SK-N-SH (cell line): Measurements from ENCODE around the gene FARSA. TPM values are rescaled to one million over a fixed set of nuclear protein-coding genes. Genes with fewer than 3 reads are reported as not detected.
A peak's percentile ranks its signal among the peaks of the same experiment; 100 is the strongest.

Experiments used
- CTCF ChIA-PET: fragments of 300-600, 350-600 bp; formaldehyde crosslinking; extraction: SDS; loops from one replicate; lab custom pipeline; 2021; lab: Yijun Ruan, JAX
- POLR2A ChIA-PET: fragments of 350-600 bp; sonication (Branson Sonifier 250); formaldehyde crosslinking; extraction: SDS; loops from one replicate; lab custom pipeline; 2020; ENCODE audit warnings: antibody characterized with exemption, inconsistent platforms; lab: Yijun Ruan, JAX
- DNase-seq: peaks from one replicate; pipeline ENCODE4 v3.0.0; 2012
- H2AFZ ChIP-seq: fragments of 200-600 bp; sonication (generic); 2 replicates; pipeline ENCODE4 v1.8.1; 2016; ENCODE audit warnings: antibody characterized with exemption, mild to moderate bottlenecking, low read depth
- H3F3A ChIP-seq: fragments of 200-600 bp; sonication (generic); replicated peaks from 2 replicates; pipeline ENCODE3; 2016; ENCODE audit warnings: antibody characterized with exemption, mild to moderate bottlenecking; ENCODE audit not compliant: insufficient read depth
- H3K27ac ChIP-seq, 2 experiments: fragments of 200-500 bp in 1 of 2; fragments of 200-600 bp in 1 of 2; sonication (Bioruptor generic) in 1 of 2; sonication (generic), shearing (Covaris generic) in 1 of 2; 2 replicates each; pipeline versions ENCODE4 v1.5.1 to v1.6.1; 2014 to 2016; ENCODE audit warnings: low read depth in 2 of 2, inconsistent platforms in 1 of 2, low read length in 1 of 2, mild to moderate bottlenecking in 1 of 2, mixed read lengths in 1 of 2
- H3K27me3 ChIP-seq: fragments of 200-600 bp; sonication (generic), shearing (Covaris generic); 2 replicates; pipeline ENCODE4 v1.6.1; 2016; ENCODE audit warnings: mixed run types; ENCODE audit not compliant: insufficient read depth
- H3K36me3 ChIP-seq, 2 experiments: fragments of 200-500 bp in 1 of 2; fragments of 200-600 bp in 1 of 2; sonication (Bioruptor generic) in 1 of 2; sonication (generic) in 1 of 2; replicated peaks in 1 of 2; 2 replicates each; pipeline versions ENCODE3 to v1.5.1; 2014 to 2016; ENCODE audit warnings: low read length in 1 of 2, mild to moderate bottlenecking in 1 of 2; ENCODE audit not compliant: insufficient read depth in 2 of 2, control insufficient read depth in 1 of 2
- H3K4me1 ChIP-seq, 2 experiments: fragments of 200-500 bp in 1 of 2; fragments of 200-600 bp in 1 of 2; sonication (Bioruptor generic) in 1 of 2; sonication (generic), shearing (Covaris generic) in 1 of 2; 2 replicates each; pipeline versions ENCODE4 v1.5.1 to v1.6.1; 2014 to 2016; ENCODE audit warnings: low read depth in 1 of 2, low read length in 1 of 2, mixed run types in 1 of 2; ENCODE audit not compliant: insufficient read depth in 2 of 2, control insufficient read depth in 1 of 2
- H3K4me2 ChIP-seq: fragments of 200-600 bp; sonication (generic), shearing (Covaris generic); 2 replicates; pipeline ENCODE4 v1.6.1; 2017; ENCODE audit warnings: mixed run types
- H3K4me3 ChIP-seq, 2 experiments: fragments of 200-500 bp in 1 of 2; fragments of 200-600 bp in 1 of 2; sonication (Bioruptor generic) in 1 of 2; sonication (generic), shearing (Covaris generic) in 1 of 2; 2 replicates each; pipeline versions ENCODE4 v1.5.1 to v1.8.1; 2014 to 2016; ENCODE audit warnings: low read depth in 2 of 2, inconsistent platforms in 1 of 2, low read length in 1 of 2, mild to moderate bottlenecking in 1 of 2, mixed read lengths in 1 of 2, moderate library complexity in 1 of 2
- H3K79me2 ChIP-seq: fragments of 200-600 bp; sonication (generic); 2 replicates; pipeline ENCODE4 v1.8.1; 2017; ENCODE audit warnings: mild to moderate bottlenecking; ENCODE audit not compliant: insufficient read depth
- H3K9ac ChIP-seq: fragments of 200-600 bp; sonication (generic); 2 replicates; pipeline ENCODE4 v1.6.1; 2017; ENCODE audit warnings: mixed run types
- H3K9me2 ChIP-seq: fragments of 200-600 bp; sonication (generic); 2 replicates; pipeline ENCODE4 v1.6.1; 2017; ENCODE audit warnings: mixed run types
- H3K9me3 ChIP-seq: fragments of 200-600 bp; sonication (generic); 2 replicates; pipeline ENCODE4 v1.6.1; 2017; ENCODE audit warnings: mixed run types, mild to moderate bottlenecking, moderate library complexity
- H4K20me1 ChIP-seq: fragments of 200-600 bp; sonication (generic); 2 replicates; pipeline ENCODE4 v1.6.1; 2017; ENCODE audit warnings: mild to moderate bottlenecking, mixed run types; ENCODE audit not compliant: insufficient read depth
- CHD2 ChIP-seq: fragments of 150-350 bp; IDR thresholded peaks from 2 replicates; pipeline ENCODE4 v1.6.1; 2018; ENCODE audit warnings: low read length; ENCODE audit not compliant: partially characterized antibody
- CTCF ChIP-seq: fragments of 200-600 bp; sonication (generic); IDR thresholded peaks from 2 replicates; pipeline ENCODE4 v1.6.1; 2017; ENCODE audit warnings: antibody characterized with exemption, mild to moderate bottlenecking, moderate library complexity
- EP300 ChIP-seq, 2 experiments: IDR thresholded peaks; 2 replicates each; pipeline versions ENCODE4 v1.4.0 to v1.6.1; 2012; ENCODE audit warnings: borderline replicate concordance in 1 of 2, low read depth in 1 of 2, low read length in 1 of 2
- EZH2phosphoT487 ChIP-seq: fragments of 200-600 bp; sonication (generic); IDR thresholded peaks from 2 replicates; pipeline ENCODE4 v1.6.1; 2017; ENCODE audit warnings: low read depth, mixed run types, mild to moderate bottlenecking, antibody characterized with exemption, moderate library complexity, borderline replicate concordance
- FOSL2 ChIP-seq: IDR thresholded peaks from 2 replicates; pipeline ENCODE4 v1.4.0; 2012; ENCODE audit warnings: low read depth, mild to moderate bottlenecking, moderate library complexity, borderline replicate concordance
- FOXM1 ChIP-seq: IDR thresholded peaks from 2 replicates; pipeline ENCODE4 v1.4.0; 2012; ENCODE audit warnings: low read depth, mild to moderate bottlenecking
- GABPA ChIP-seq: IDR thresholded peaks from 2 replicates; pipeline ENCODE4 v1.4.0; 2012; ENCODE audit warnings: low read depth, mild to moderate bottlenecking
- MEF2A ChIP-seq: IDR thresholded peaks from 2 replicates; pipeline ENCODE4 v1.4.0; 2012; ENCODE audit warnings: low read depth, borderline replicate concordance
- MXI1 ChIP-seq: IDR thresholded peaks from 2 replicates; pipeline ENCODE4 v1.6.1; 2012; ENCODE audit warnings: mild to moderate bottlenecking, low read depth, low read length, improper control_type of control experiment
- NFIC ChIP-seq: IDR thresholded peaks from 2 replicates; pipeline ENCODE4 v1.4.0; 2012; ENCODE audit warnings: borderline replicate concordance
- NRF1 ChIP-seq: IDR thresholded peaks from 2 replicates; pipeline ENCODE4 v1.6.1; 2012; ENCODE audit warnings: low read depth, mild to moderate bottlenecking, low read length
- PBX3 ChIP-seq: IDR thresholded peaks from 2 replicates; pipeline ENCODE4; 2012
- RAD21 ChIP-seq: IDR thresholded peaks from 2 replicates; pipeline ENCODE4 v1.6.1; 2012; ENCODE audit warnings: mild to moderate bottlenecking, low read length
- RCOR1 ChIP-seq: fragments of 150-350 bp; IDR thresholded peaks from 2 replicates; pipeline ENCODE4 v1.6.1; 2017; ENCODE audit warnings: antibody characterized with exemption, low read length
- REST ChIP-seq: IDR thresholded peaks from 2 replicates; pipeline ENCODE4 v1.6.1; 2012; ENCODE audit warnings: mild to moderate bottlenecking, low read depth, low read length, moderate library complexity
- RFX5 ChIP-seq: IDR thresholded peaks from 2 replicates; pipeline ENCODE4 v1.6.1; 2012; ENCODE audit warnings: mild to moderate bottlenecking, improper control_type of control experiment, low read length
- SIN3A ChIP-seq: IDR thresholded peaks from 2 replicates; pipeline ENCODE4 v1.6.1; 2012; ENCODE audit warnings: low read depth, mild to moderate bottlenecking, low read length, moderate library complexity, borderline replicate concordance
- TAF1 ChIP-seq: IDR thresholded peaks from 2 replicates; pipeline ENCODE4 v1.6.1; 2012; ENCODE audit warnings: low read depth, mild to moderate bottlenecking, low read length, moderate library complexity, borderline replicate concordance
- TEAD4 ChIP-seq: IDR thresholded peaks from 2 replicates; pipeline ENCODE4 v1.4.0; 2012; ENCODE audit warnings: mild to moderate bottlenecking, borderline replicate concordance; ENCODE audit not compliant: insufficient read depth
- USF1 ChIP-seq: IDR thresholded peaks from 2 replicates; pipeline ENCODE4 v1.4.0; 2012; ENCODE audit warnings: low read depth, borderline replicate concordance
- WGBS: methylation state at CpG from one replicate; pipeline ENCODE4 v1.1.6; 2017; ENCODE audit warnings: low lambda C conversion rate; 5-methylcytosine and 5-hydroxymethylcytosine counted together
- polyA plus RNA-seq, 3 experiments: library from polyadenylated mRNA; depleted of rRNA; stranded (reverse); fragments of >200 nt; gene quantifications; 2 replicates each; pipeline ENCODE4 v1.2.3, GENCODE V29; 2012

Gene FARSA
- polyA plus RNA-seq, 1 of the 3 experiments (the other 2 are of a cell fraction): 170 TPM

GRCh38 chr19:12913851-12914690, 19.4 kb downstream of the FARSA start:
- Histone ChIP-seq H3K79me2 (no peaks in the 10 kb centered on the region), H3K4me1 (peaks cover 5 to 22% of the 10 kb centered on the region in 2 experiments; a peak in 3 of 4 replicates), H3K27me3 (no peaks in the 10 kb centered on the region), H3K9me2 (no peaks in the 10 kb centered on the region), H3K27ac (peak overlapping the region in 1 of 2 experiments; percentile 78; a peak in 2 of 4 replicates), H4K20me1 (no peaks in the 10 kb centered on the region), H3F3A (no peaks in the 10 kb centered on the region), H3K36me3 (no peaks in the 10 kb centered on the region), H3K9me3 (no peaks in the 10 kb centered on the region), H2AFZ (no peak overlapping the region), H3K9ac (no peak overlapping the region), H3K4me3 (no peak overlapping the region), H3K4me2 (no peak overlapping the region)
- TF ChIP-seq EZH2phosphoT487 (no peak), GABPA (no peak), SIN3A (no peak), RFX5 (no peak), RCOR1 (no peak), NRF1 (no peak), FOSL2 (no peak), CTCF (no peak), EP300 (IDR thresholded peaks at IDR 0.05; ENCODE audit: borderline replicate concordance in 1 of 2, low read depth in 1 of 2, low read length in 1 of 2) (no peak), NFIC (no peak), FOXM1 (no peak), REST (no peak), MXI1 (no peak), USF1 (no peak), TAF1 (no peak), TEAD4 (no peak), PBX3 (no peak), RAD21 (no peak), CHD2 (no peak), MEF2A (no peak)
- CTCF ChIA-PET: interaction anchor here (0.5 to 1.9 kb wide), 8 partner anchors 12 to 89 kb away, joined by 3 to 6 read pairs (median 3); partner anchors contain the start of gene GCDH
- DNase-seq: no peak
- 93% methylated on average over 12 of the region's 12 CpGs for WGBS
- POLR2A ChIA-PET: interaction anchor here (0.7 to 1.7 kb wide), 6 partner anchors 10 to 29 kb away, joined by 3 to 7 read pairs (median 4); partner anchors contain the start of genes CALR and FARSA
